D721Med (cell line): Measurements from ENCODE around the gene PRDX3.
"Not testable (repeated sequence)": the region's sequence is repeated elsewhere in the genome, so short reads cannot be mapped to it uniquely, and the experiment has no call there.

Experiments
- DNase-seq: peaks from one replicate; pipeline ENCODE4 v3.0.0; 2011; ENCODE audit warnings: low spot score; ENCODE audit not compliant: insufficient read length
- FAIRE-seq: peaks from 2 replicates; lab custom pipeline; 2011; peaks lifted over from hg19 to GRCh38; lab: Jason Lieb, UNC
- TF ChIP-seq, protein P1 (sequence below): IDR thresholded peaks from 2 replicates; pipeline ENCODE4 v1.5.1; 2012; ENCODE audit warnings: mild to moderate bottlenecking, control low read depth; ENCODE audit not compliant: insufficient read depth; ENCODE audit errors: missing control alignments

Gene PRDX3

GRCh38 chr10:119197921-119198320, 19.3 kb upstream of the PRDX3 start:
- no peak for FAIRE-seq
- TF ChIP-seq, protein P1, sequence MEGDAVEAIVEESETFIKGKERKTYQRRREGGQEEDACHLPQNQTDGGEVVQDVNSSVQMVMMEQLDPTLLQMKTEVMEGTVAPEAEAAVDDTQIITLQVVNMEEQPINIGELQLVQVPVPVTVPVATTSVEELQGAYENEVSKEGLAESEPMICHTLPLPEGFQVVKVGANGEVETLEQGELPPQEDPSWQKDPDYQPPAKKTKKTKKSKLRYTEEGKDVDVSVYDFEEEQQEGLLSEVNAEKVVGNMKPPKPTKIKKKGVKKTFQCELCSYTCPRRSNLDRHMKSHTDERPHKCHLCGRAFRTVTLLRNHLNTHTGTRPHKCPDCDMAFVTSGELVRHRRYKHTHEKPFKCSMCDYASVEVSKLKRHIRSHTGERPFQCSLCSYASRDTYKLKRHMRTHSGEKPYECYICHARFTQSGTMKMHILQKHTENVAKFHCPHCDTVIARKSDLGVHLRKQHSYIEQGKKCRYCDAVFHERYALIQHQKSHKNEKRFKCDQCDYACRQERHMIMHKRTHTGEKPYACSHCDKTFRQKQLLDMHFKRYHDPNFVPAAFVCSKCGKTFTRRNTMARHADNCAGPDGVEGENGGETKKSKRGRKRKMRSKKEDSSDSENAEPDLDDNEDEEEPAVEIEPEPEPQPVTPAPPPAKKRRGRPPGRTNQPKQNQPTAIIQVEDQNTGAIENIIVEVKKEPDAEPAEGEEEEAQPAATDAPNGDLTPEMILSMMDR = no peak
- no peak for DNase-seq

DNA sequence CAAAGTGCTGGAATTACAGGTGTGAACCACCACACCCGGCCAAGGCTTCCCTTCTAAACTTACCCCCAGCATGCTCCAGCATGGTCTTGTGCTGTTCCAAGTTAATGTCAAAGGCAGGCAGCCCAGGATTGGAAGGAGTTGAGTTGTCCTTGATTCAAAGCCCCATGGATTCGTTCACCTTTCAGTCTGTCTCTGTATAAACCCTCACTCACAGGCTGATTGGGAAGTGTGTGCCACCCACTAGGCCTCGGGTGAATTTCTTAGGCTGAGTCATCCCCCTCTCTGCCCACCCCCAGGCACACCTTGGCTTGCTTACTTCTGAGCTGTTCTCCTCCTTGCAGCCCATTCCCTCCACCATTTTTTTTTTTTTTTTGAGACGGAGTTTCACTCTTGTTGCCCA, 13.3 kb upstream of the PRDX3 start:
- FAIRE-seq (no peak), DNase-seq (no peak)
- TF ChIP-seq, protein P1 = no peak

DNA sequence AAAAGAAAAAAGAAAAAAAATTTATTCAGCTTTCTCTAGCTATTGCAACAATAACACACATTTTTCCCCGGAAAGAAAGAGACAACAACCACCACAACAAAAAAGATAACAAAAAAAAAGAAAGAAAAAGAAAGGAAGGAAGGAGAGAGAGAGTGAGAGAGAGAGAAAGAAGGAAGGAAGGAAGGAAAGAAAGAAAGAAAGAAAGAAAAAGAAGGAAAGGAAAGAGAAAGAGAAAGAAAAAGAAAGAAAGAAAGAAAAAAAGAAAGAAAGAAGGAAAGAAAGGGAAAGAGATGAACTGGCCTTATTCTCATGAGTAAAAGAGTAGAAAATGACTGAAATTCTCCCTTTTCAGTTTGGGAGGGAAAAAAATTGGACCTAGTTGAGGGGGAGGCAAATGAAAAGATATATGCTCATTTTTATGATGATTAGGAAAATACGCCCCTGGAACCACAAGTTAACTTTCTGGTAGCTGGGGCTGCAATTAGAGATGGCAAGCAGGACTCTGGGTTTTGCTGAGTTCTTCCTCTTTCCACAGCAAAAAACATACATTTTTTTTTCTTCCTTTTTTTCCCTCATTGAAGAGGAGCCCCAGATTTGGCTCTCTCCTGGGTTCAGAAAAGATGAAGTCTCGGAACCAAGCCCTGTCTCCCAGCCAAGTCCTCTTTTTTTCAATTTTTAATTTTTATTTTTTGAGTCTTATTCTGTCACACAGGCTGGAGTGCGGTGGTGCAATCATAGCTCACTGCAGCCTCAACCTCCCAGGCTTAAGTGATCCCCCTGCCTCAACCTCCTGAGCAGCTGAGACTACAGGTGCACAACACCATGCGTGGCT, 12.6 kb upstream of the PRDX3 start:
- no peak for FAIRE-seq
- TF ChIP-seq, protein P1 = no peak
- DNase-seq = no peak

- TF ChIP-seq, protein P1 = no peak
- FAIRE-seq = no peak
- DNase-seq = no peak
Observed at GRCh38 chr10:119190353-119190752, 11.7 kb upstream of the PRDX3 start.

DNA sequence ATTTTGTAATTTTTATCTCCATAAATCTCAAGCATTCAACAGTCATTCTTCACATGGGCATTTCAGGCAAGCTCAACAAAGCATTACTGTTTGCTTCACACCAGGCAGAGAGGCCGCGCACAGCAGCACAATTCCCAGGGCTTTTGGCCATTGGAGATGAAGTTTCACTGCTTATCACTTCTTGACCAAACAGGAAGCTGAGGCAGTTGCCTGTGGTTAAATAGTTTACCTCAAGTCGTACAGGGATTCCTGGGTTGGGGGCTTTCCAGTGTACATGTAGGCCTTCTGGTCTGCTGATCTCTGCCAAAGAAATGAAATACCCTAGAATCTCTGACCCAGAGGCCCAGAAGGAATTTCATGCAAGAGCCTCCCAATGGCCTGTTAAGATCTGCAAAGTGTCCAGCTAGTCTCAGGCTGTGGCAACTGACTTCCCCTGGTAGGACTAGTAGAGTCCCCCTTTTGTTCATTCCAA, 11.2 kb upstream of the PRDX3 start:
- DNase-seq (no peak), FAIRE-seq (no peak)

DNA sequence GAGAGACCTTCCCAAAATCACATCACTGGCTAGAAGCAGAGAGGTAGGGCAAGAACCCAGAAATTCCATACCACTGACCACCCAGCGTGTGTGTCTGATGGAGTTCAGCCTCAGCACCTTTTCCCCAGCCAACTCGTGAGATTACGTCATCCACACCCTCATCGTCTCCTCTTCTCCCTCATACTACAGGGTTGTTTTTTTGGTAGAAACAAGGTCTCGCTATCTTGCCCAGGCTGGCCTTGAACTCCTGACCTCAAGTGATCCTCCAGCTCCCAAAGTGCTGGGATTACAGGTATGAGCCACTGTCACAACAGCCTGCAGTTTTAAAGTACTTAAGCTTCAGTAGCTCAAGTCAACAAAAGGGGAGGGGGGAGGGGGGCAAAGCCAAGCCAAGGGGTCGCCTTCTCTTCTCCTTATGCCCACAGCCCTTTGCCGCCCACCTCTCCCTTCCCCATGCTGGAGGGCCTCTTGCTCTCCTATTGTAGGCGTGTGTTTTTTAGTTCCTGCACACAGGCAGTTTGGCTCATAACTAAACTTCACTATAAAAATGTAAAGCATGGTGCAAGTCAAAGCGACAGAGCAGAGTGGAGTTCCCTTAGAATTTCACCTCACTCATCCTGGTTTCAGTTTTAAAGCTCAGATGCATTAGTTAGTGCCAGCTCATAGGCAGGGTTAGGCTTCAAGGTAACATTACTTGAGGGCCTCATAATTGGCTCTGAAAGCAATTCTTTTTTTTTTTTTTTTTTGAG, 5.2 kb upstream of the PRDX3 start:
- TF ChIP-seq, protein P1 = no peak
- DNase-seq (no peak), FAIRE-seq (no peak)

More for the DNA sequence above, 11.2 kb upstream of the PRDX3 start:
- TF ChIP-seq, protein P1 = no peak

DNA sequence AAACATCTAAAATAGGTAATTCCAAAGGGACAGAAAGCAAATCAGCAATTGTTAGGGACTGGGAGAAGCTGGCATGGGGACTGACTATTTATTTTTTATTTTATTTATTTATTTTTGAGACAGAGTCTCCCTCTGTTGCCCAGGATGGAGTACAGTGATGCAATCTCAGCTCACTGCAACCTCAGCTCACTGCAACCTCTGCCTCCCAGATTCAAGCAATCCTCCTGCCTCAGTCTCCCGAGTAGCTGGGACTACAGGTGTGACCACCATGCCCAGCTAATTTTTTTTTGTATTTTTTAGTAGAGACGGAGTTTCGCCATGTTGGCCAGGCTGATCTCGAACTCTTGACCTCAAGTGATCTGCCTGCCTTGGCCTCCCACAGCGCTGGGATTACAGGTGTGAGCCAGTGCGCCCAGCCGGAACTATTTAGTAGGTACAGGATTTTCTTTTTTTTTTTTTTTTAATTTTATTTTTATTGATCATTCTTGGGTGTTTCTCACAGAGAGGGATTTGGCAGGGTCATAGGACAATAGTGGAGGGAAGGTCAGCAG, 2.3 kb upstream of the PRDX3 start:
- not testable (repeated sequence) for DNase-seq

More for the DNA sequence above, 2.3 kb upstream of the PRDX3 start:
- not testable (repeated sequence) for FAIRE-seq
